BLaER1 treated with 17β-estradiol and CSF1 and Interleukin-3, amounts not matched to agents 10 nM and 100 nM (cell line): ENCODE results near the gene RNF181.
A peak's percentile ranks its signal among the peaks of the same experiment; 100 is the strongest.

ENCODE experiments used
- H3K27ac ChIP-seq, 11 experiments: shearing (Covaris generic); formaldehyde crosslinking; 2 replicates each; pipeline ENCODE4 v1.8.1; 2022
- H3K27me3 ChIP-seq, 11 experiments: shearing (Covaris generic); formaldehyde crosslinking; 2 replicates each; pipeline ENCODE4 v1.8.1; 2022
- H3K36me3 ChIP-seq, 11 experiments: shearing (Covaris generic); formaldehyde crosslinking; 2 replicates each; pipeline ENCODE4 v1.8.1; 2022
- H3K4me1 ChIP-seq, 10 experiments: shearing (Covaris generic); formaldehyde crosslinking; 2 replicates each; pipeline ENCODE4 v1.8.1; 2022
- H3K4me2 ChIP-seq, 11 experiments: shearing (Covaris generic); formaldehyde crosslinking; 2 replicates each; pipeline ENCODE4 v1.8.1; 2022
- H3K4me3 ChIP-seq, 10 experiments: shearing (Covaris generic); formaldehyde crosslinking; 2 replicates each; pipeline ENCODE4 v1.8.1; 2022
- H3K9ac ChIP-seq, 11 experiments: shearing (Covaris generic); formaldehyde crosslinking; 2 replicates each; pipeline ENCODE4 v1.8.1; 2022
- H3K9me3 ChIP-seq, 11 experiments: shearing (Covaris generic); formaldehyde crosslinking; replicated peaks in 1 of 11; 2 replicates each; pipeline ENCODE4 v1.8.1; 2022
- H4K20me1 ChIP-seq, 11 experiments: shearing (Covaris generic); formaldehyde crosslinking; 2 replicates each; pipeline ENCODE4 v1.8.1; 2022
- Cebpa-rat ChIP-seq, 11 experiments: shearing (Covaris generic); IDR thresholded peaks; 2 replicates each; pipeline ENCODE4 v1.8.1; 2022

RNF181 gene

GRCh38 chr2:85579266-85579935 is 16.1 kb upstream of the RNF181 start:
- no peak for TF ChIP-seq Cebpa-rat (IDR thresholded peaks at IDR 0.05)
- H3K27ac ChIP-seq = peak overlapping the region; percentile 86 to 96 (median 89)

GRCh38 chr2:85580206-85580605 is 15.3 kb upstream of the RNF181 start:
- Histone ChIP-seq H3K27me3 (no peaks in the 10 kb centered on the region), H3K4me3 (peak overlapping the region in 8 of 10 experiments; percentile 32 to 63 (median 52); a peak in 9 of 20 replicates), H3K4me2 (peak overlapping the region; percentile 88 to 100 (median 94)), H3K9ac (peak overlapping the region; percentile 68 to 91 (median 78)), H3K27ac (peak overlapping the region; percentile 86 to 96 (median 89)), H4K20me1 (no peaks in the 10 kb centered on the region), H3K9me3 (no peaks in the 10 kb centered on the region), H3K4me1 (peaks cover 81 to 91% (median 88%) of the 10 kb centered on the region in 10 experiments), H3K36me3 (peaks cover 0 to 16% (median 0%) of the 10 kb centered on the region in 11 experiments; a peak in 7 of 22 replicates)
- no peak for TF ChIP-seq Cebpa-rat (IDR thresholded peaks at IDR 0.05)

More at GRCh38 chr2:85579266-85579935, 16.1 kb upstream of the RNF181 start:
- H3K9me3 ChIP-seq = no peaks in the 10 kb centered on the region
- H3K4me2 ChIP-seq = peak overlapping the region; percentile 88 to 100 (median 94)
- peak overlapping the region; percentile 68 to 91 (median 78) for H3K9ac ChIP-seq
- H3K4me1 ChIP-seq = peaks cover 73 to 83% (median 80%) of the 10 kb centered on the region in 10 experiments
- no peaks in the 10 kb centered on the region for H3K27me3 ChIP-seq
- no peaks in the 10 kb centered on the region for H4K20me1 ChIP-seq
- peaks cover 0 to 16% (median 0%) of the 10 kb centered on the region in 11 experiments; a peak in 7 of 22 replicates for H3K36me3 ChIP-seq
- H3K4me3 ChIP-seq = peak overlapping the region; percentile 31 to 63 (median 52)

- H3K9me3 ChIP-seq = no peaks in the 10 kb centered on the region
- H3K4me3 ChIP-seq = no peak overlapping the region
- no peaks in the 10 kb centered on the region for H3K27me3 ChIP-seq
- H3K9ac ChIP-seq = no peak overlapping the region
- H3K36me3 ChIP-seq = peaks cover 0 to 16% (median 0%) of the 10 kb centered on the region in 11 experiments; a peak in 7 of 22 replicates
- no peak for TF ChIP-seq Cebpa-rat (IDR thresholded peaks at IDR 0.05)
- peaks cover 95 to 98% (median 97%) of the 10 kb centered on the region in 10 experiments for H3K4me1 ChIP-seq
- H3K27ac ChIP-seq = peak overlapping the region in 1 of 11 experiments; percentile 96; a peak in 1 of 22 replicates
- no peaks in the 10 kb centered on the region for H4K20me1 ChIP-seq
- peak overlapping the region; percentile 89 to 100 (median 95); a peak in 19 of 22 replicates for H3K4me2 ChIP-seq
Observed at GRCh38 chr2:85582492-85582891, 13.1 kb upstream of the RNF181 start.

GRCh38 chr2:85583667-85584353 is 11.7 kb upstream of the RNF181 start:
- Histone ChIP-seq H3K9ac (peak overlapping the region; percentile 83 to 96 (median 92)), H3K4me3 (peak overlapping the region; percentile 53 to 84 (median 78)), H3K4me2 (peak overlapping the region; percentile 89 to 100 (median 97)), H3K4me1 (peaks cover 95 to 98% (median 97%) of the 10 kb centered on the region in 10 experiments), H3K36me3 (peaks cover 0 to 16% (median 0%) of the 10 kb centered on the region in 11 experiments; a peak in 7 of 22 replicates), H3K27me3 (no peaks in the 10 kb centered on the region), H3K27ac (peak overlapping the region; percentile 67 to 96 (median 90); a peak in 20 of 22 replicates), H4K20me1 (no peaks in the 10 kb centered on the region), H3K9me3 (no peaks in the 10 kb centered on the region)
- peak in 5 of 11 experiments; percentile 14 to 73 (median 25); a peak in 4 of 22 replicates for TF ChIP-seq Cebpa-rat (IDR thresholded peaks at IDR 0.05)

- Histone ChIP-seq H4K20me1 (no peaks in the 10 kb centered on the region), H3K9me3 (no peaks in the 10 kb centered on the region), H3K27ac (peak within 1 kb of the TSS; percentile 67 to 96 (median 90)), H3K4me3 (peak within 1 kb of the TSS; percentile 53 to 84 (median 78)), H3K27me3 (no peaks in the 10 kb centered on the region), H3K9ac (peak within 1 kb of the TSS; percentile 83 to 96 (median 92)), H3K4me2 (peak within 1 kb of the TSS; percentile 89 to 100 (median 97)), H3K4me1 (peaks cover 95 to 98% (median 97%) of the 10 kb centered on the region in 10 experiments), H3K36me3 (peaks cover 0 to 16% (median 0%) of the 10 kb centered on the region in 11 experiments; a peak in 7 of 22 replicates)
- TF ChIP-seq Cebpa-rat (IDR thresholded peaks at IDR 0.05) = no peak
Observed at GRCh38 chr2:85584354-85584856, 11.1 kb upstream of the RNF181 start, which contains the start of gene VAMP5. VAMP5 (plus strand) TSS chr2:85584431; CDS start chr2:85584491, 60 bp downstream.

- H3K4me1 ChIP-seq = peaks cover 95 to 98% (median 97%) of the 10 kb centered on the region in 10 experiments
- peaks cover 0 to 16% (median 0%) of the 10 kb centered on the region in 11 experiments; a peak in 8 of 22 replicates for H3K36me3 ChIP-seq
- peak overlapping the region; percentile 67 to 96 (median 90) for H3K27ac ChIP-seq
- no peaks in the 10 kb centered on the region for H4K20me1 ChIP-seq
- peak overlapping the region; percentile 89 to 100 (median 97) for H3K4me2 ChIP-seq
- peak overlapping the region; percentile 53 to 84 (median 78) for H3K4me3 ChIP-seq
- no peaks in the 10 kb centered on the region for H3K27me3 ChIP-seq
- peak overlapping the region; percentile 83 to 96 (median 92) for H3K9ac ChIP-seq
- no peak for TF ChIP-seq Cebpa-rat (IDR thresholded peaks at IDR 0.05)
- H3K9me3 ChIP-seq = no peaks in the 10 kb centered on the region
Observed at GRCh38 chr2:85584857-85585780, 10.4 kb upstream of the RNF181 start.

GRCh38 chr2:85585781-85586105 is 9.8 kb upstream of the RNF181 start:
- H3K27me3 ChIP-seq = no peaks in the 10 kb centered on the region
- no peaks in the 10 kb centered on the region for H3K9me3 ChIP-seq
- H3K4me2 ChIP-seq = peak overlapping the region; percentile 89 to 100 (median 97)
- TF ChIP-seq Cebpa-rat (IDR thresholded peaks at IDR 0.05) = no peak
- H3K27ac ChIP-seq = peak overlapping the region in 10 of 11 experiments; percentile 73 to 96 (median 92); a peak in 20 of 22 replicates
- no peaks in the 10 kb centered on the region for H4K20me1 ChIP-seq
- peaks cover 0 to 16% (median 0%) of the 10 kb centered on the region in 11 experiments; a peak in 8 of 22 replicates for H3K36me3 ChIP-seq
- H3K4me1 ChIP-seq = peaks cover 95 to 98% (median 97%) of the 10 kb centered on the region in 10 experiments
- H3K9ac ChIP-seq = peak overlapping the region in 10 of 11 experiments; percentile 83 to 96 (median 92); a peak in 20 of 22 replicates
- peak overlapping the region; percentile 53 to 84 (median 78); a peak in 18 of 20 replicates for H3K4me3 ChIP-seq

- peaks cover 5 to 26% (median 11%) of the 10 kb centered on the region in 11 experiments; a peak in 17 of 22 replicates for H3K36me3 ChIP-seq
- peaks cover 74 to 97% (median 81%) of the 10 kb centered on the region in 10 experiments for H3K4me1 ChIP-seq
- no peaks in the 10 kb centered on the region for H3K9me3 ChIP-seq
- H3K4me3 ChIP-seq = peak overlapping the region in 7 of 10 experiments; percentile 6 to 54 (median 33); a peak in 10 of 20 replicates
- H3K27ac ChIP-seq = peak overlapping the region; percentile 51 to 96 (median 85); a peak in 21 of 22 replicates
- H4K20me1 ChIP-seq = no peaks in the 10 kb centered on the region
- H3K27me3 ChIP-seq = no peaks in the 10 kb centered on the region
- peak overlapping the region; percentile 58 to 95 (median 68); a peak in 21 of 22 replicates for H3K9ac ChIP-seq
- peak in 5 of 11 experiments; percentile 7 to 46 (median 34); a peak in 3 of 22 replicates for TF ChIP-seq Cebpa-rat (IDR thresholded peaks at IDR 0.05)
- H3K4me2 ChIP-seq = peak overlapping the region; percentile 89 to 100 (median 97)
Observed at GRCh38 chr2:85588236-85588635, 7.3 kb upstream of the RNF181 start.
